Stimulated activated CD8-positive, alpha-beta memory T cell treated with anti-CD3 and anti-CD28 coated beads, Interleukin-15, amount 100 ng/mL, for 48 hours (primary cell): Measurements from ENCODE around the gene CHEK2.
"Not testable (repeated sequence)": the region's sequence is repeated elsewhere in the genome, so short reads cannot be mapped to it uniquely, and the experiment has no call there.

Experiments used
- DNase-seq, 2 donors: peaks; one replicate each; pipeline ENCODE4 v3.0.0-alpha.2; 2020; ENCODE audit warnings: low read depth in 2 of 2

CHEK2 gene

GRCh38 chr22:28741785-28742561, at the start of gene CHEK2, which contains the start of gene HSCB:
CHEK2 (minus strand) TSS chr22:28741820; CDS start chr22:28734721, 7,099 bp downstream.
HSCB (plus strand) TSS chr22:28742039; CDS start chr22:28742096, 57 bp downstream.
- peak; percentile 95 to 96 for DNase-seq

DNA sequence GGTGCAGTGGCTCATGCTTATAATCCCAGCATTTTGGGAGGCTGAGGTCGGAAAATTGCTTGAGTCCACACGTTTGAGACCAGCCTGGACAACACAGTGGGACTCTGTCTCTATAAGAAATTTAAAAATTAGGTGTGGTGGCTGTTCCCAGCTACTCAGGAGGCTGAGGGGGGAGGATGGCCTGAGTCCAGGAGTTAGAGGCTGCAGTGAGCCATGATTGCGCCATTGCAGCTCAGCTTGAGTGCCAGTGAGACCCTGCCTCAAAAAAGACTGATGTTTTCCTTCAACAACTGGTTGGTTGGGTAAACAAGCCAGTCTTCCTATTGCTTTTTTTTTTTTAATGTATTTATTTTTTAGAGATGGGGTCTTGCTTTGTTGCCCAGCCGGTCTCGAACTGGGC, 49.5 kb upstream of the CHEK2 start:
- no peak for DNase-seq

GRCh38 chr22:28788601-28789000, 47.0 kb upstream of the CHEK2 start:
- DNase-seq = no peak

- no peak for DNase-seq
These were observed 42.4 kb upstream of the CHEK2 start for GRCh38 chr22:28783786-28784671.

DNA sequence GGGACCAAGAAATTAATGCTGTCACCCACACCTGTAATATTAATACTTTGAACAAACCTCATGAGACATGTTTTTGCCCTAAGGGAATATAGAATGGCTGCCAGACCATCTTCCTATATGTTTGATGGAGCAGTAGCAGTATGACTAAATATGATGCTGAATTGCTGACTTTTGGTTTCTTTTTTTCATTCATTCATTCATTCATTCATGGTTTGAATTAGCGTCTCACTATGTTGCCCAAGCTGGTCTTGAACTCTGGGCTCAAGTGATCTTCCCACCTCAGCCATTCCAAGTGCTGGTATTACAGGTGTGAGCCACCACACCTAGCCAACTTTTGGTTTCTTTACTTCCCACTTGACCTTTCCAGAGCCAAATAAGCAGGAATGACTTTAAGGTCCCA, 38.7 kb upstream of the CHEK2 start:
- DNase-seq = no peak

- DNase-seq = no peak
These were observed 38.2 kb upstream of the CHEK2 start for GRCh38 chr22:28779833-28780232.

DNA sequence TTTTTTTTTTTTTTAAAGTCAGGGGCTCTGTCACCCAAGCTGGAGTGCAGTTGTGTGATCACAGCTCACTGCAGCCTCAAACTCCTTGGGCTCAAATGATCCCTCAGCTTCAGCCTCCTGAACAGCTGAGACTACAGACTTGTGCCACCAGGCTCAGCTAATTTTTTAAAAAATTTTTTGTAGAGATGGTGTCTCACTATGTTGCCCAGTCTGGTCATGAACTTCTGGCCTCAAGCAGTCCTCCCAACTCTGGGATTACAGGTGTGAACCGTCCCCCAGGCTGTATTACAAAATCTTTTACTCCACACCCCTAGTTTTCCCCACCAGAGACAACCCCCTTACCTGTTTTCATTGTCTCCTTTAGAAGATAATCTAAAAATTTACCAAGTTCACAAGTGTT, 32.8 kb upstream of the CHEK2 start:
- DNase-seq = no peak

- no peak for DNase-seq
These were observed 31.8 kb upstream of the CHEK2 start for GRCh38 chr22:28773461-28773867.

DNA sequence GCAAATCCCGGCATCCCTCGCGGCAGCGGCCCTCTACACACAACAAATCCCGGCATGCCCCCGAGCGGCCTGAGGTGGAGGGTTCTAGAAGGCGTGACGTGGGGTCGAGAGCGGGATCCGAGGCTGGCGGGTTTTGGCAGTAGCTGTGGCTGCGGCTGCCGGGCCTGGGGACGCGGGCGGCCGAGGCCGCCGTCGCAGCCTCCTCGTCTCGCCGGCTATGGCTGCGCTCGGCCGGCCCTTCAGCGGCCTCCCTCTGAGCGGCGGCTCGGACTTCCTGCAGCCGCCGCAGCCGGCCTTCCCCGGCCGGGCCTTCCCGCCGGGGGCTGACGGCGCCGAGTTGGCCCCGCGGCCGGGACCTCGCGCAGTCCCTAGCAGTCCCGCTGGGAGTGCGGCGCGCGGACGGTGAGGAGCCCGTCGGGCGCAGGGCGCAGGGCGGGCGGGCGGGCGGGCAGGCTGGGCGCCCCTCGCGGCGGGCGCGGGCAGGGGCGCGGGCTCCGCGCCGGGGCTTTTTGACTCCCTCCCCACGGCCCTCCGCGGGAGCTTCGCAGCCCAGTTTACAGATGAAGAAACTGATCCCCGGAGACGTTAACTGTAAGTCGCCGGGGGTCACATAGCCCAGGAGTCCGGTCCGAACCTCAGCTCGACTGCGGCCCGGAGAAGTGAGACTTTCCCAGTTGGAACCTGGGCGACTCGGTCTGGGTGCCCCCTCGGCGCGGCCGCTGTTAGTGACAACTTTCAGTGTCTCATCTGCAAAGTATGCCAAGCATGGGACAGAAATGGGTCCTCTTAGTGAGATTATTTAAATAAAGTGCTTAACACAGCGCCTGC, 31.2 kb upstream of the CHEK2 start, which contains the start of gene CCDC117:
CCDC117 (plus strand) TSS at position 63 of the 828 bp plus-strand sequence; CDS start at position 218, 155 bp downstream.
- peak; percentile 88 to 89 for DNase-seq

DNA sequence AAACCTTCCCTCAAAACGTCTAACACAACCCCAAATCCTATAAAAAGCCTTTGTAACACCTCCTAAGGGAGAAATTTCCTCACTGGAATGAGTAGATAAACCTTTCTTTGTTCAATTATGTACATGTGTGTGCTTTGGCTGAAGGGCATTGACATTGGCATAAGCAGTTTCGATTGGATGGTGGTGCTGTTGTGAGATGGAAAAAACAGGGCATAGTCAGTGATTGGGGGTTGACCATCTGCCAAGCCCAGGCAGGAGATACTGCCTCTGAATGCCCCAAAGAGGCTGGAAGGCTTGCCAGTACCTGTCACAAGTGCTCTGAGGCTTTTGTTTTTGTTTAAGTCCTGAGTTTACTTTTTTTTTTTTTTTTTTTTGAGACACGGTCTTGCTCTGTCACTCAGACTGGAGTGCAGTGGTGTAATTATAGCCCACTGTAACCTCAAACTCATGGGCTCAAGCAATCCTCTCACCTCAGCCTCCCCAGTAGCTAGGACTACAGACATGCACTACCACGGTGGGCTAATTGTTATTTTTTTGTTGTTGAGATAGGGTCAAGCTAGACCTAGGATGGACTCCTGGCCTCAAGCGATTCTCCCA, 29.7 kb upstream of the CHEK2 start:
- no peak for DNase-seq

- DNase-seq = no peak
These were observed 27.9 kb upstream of the CHEK2 start for GRCh38 chr22:28769394-28770085.

DNA sequence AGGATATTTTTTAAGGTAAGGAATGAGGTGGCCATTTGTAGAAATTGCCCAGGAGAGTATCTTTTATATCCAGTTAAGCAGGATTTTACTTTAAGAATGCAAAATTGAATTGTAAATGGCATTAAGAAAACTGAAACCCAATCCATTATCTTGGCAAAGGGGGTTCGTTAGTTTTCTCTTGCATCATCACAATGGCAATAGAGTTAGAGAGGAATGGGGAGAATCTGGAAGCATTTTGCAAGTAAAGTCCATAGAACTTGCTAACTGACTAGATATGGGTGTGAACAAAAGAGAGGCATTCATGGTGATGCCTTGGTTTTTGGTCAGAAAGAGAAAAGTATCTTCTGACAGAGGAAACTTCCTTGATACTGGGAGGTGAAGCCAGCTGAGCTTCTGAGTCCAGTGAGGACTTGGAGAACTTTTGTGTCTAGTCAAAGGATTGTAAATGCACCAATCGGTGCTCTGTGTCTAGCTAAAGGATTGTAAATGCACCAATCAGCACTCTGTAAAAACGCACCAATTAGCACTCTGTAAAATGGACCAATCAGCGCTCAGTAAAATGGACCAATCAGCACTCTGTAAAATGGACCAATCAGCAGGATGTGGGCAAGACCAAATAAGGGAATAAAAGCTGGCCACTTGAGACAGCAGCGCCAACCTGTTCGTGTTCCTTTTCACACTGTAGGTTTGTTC, 27.2 kb upstream of the CHEK2 start:
- DNase-seq = no peak

DNA sequence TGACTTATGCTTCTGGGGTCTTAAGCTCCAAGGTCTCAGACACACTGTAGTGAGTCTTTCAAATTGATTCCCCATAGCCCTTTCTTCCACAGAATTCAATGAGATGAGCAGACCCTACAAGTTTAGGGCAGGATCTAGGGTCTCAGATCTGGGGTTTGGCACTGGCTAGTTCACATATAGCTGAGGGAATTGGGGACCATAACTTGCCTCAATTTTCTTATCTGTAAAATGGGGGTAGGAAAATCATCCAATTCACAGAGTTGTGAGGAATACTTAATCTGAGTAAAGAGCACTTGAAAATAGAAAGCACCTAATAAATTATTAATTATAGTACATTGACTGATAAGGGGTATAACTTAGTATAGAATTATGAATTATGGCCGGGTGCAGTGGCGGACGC, 25.0 kb upstream of the CHEK2 start:
- no peak for DNase-seq

GRCh38 chr22:28762000-28762399, 20.4 kb upstream of the CHEK2 start:
- not testable (repeated sequence) for DNase-seq

GRCh38 chr22:28761449-28761755, 19.8 kb upstream of the CHEK2 start:
- no peak for DNase-seq

- no peak for DNase-seq
These were observed 18.4 kb upstream of the CHEK2 start for GRCh38 chr22:28759861-28760560.

DNA sequence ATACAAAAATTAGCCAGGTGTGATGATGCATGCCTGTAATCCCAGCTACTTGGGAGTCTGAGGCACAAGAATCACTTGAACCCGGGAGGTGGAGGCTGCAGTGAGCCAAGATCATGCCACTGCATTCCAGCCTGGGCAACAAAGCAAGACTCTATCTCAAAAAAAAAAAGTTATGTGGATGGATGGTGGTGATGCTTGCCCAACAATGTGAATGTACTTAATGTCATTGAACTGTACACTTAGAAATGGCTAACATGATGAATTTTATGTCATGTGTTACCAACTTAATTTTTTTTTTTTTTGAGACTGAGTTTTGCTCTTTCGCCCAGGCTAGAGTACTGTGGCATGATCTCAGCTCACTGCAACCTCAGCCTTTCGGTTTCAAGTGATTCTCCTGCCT, 12.9 kb upstream of the CHEK2 start:
- not testable (repeated sequence) for DNase-seq

DNA sequence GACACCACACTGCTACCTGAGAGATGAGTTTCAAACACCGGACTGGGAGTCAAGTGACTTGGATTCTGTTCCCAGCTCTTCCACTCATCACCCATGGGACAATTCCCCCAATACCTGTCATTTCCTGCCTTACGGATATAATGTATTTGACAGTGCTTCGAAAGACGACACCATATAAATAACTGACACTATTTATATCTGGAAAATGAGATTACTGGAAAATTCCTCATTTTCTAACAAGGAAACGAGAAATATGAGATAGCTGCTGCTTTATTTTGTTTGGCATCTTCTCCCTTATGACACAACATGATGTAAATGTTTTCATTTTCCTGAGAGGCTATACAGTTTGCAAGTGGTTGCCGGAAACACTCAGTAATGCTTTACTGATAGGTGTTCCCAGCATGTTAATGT, 8.9 kb upstream of the CHEK2 start:
- no peak for DNase-seq

DNA sequence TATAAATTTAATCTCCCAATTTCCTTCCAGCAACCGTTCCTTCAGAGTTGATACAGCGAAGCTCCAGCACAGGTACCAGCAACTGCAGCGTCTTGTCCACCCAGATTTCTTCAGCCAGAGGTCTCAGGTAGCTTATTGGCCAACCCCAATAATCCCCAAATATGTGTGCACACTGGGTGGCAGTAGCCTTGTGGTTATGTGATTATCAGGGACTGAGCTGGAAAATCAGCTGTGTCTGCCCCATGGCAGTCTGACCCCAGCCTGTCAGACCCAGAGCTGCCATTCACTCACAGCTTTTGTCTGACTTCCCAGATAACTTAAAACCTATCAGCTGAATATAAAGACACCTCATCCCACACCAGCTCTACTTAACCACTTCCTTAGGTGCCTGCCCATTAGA, 2.2 kb upstream of the CHEK2 start:
- DNase-seq = no peak

DNA sequence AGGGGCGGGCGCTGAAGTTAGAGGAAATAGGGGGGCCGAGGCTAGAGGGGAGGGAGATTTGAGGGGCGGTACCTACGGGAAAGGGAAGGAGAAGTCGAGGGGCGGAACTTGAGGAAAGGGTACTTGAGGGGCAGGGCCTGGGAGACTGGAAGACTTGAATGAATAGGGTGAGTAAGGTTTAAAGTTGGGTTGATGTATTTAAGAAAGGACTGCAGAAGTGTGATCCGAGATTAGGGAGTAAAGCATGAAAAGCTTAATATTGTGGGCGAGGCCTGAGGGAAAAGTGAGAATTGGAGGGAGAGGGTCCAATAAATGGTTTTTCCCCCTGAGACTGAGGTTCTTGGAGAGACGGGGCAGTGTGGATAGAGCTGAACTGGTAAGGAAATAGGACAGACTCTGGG, 942 bp upstream of the CHEK2 start:
- peak in 1 of 2 donors; percentile 70 for DNase-seq
